PFSK-1 (cell line): Measurements from ENCODE around the gene CEL.

Experiments used
- POLR2AphosphoS5 ChIP-seq: IDR thresholded peaks from 2 replicates; pipeline ENCODE4 v1.6.1; 2012; ENCODE audit warnings: low read depth, mild to moderate bottlenecking, control low read depth, low read length, moderate library complexity
- SIN3A ChIP-seq: IDR thresholded peaks from 2 replicates; pipeline ENCODE4 v1.6.1; 2012; ENCODE audit warnings: mild to moderate bottlenecking, low read length, moderate library complexity, borderline replicate concordance; ENCODE audit not compliant: insufficient read depth
- TAF1 ChIP-seq: IDR thresholded peaks from 2 replicates; pipeline ENCODE4 v1.6.1; 2012; ENCODE audit warnings: low read length, control low read depth, borderline replicate concordance; ENCODE audit not compliant: insufficient read depth
- TF ChIP-seq, protein P1 (sequence below), 2 experiments: IDR thresholded peaks; 2 replicates each; pipeline versions ENCODE4 v1.6.1 to v1.8.0; 2011 to 2012; ENCODE audit warnings: low read depth in 2 of 2, low read length in 2 of 2, control low read depth in 1 of 2, inconsistent platforms in 1 of 2, mild to moderate bottlenecking in 1 of 2, moderate library complexity in 1 of 2; ENCODE audit not compliant: insufficient read depth in 1 of 2

DNA sequence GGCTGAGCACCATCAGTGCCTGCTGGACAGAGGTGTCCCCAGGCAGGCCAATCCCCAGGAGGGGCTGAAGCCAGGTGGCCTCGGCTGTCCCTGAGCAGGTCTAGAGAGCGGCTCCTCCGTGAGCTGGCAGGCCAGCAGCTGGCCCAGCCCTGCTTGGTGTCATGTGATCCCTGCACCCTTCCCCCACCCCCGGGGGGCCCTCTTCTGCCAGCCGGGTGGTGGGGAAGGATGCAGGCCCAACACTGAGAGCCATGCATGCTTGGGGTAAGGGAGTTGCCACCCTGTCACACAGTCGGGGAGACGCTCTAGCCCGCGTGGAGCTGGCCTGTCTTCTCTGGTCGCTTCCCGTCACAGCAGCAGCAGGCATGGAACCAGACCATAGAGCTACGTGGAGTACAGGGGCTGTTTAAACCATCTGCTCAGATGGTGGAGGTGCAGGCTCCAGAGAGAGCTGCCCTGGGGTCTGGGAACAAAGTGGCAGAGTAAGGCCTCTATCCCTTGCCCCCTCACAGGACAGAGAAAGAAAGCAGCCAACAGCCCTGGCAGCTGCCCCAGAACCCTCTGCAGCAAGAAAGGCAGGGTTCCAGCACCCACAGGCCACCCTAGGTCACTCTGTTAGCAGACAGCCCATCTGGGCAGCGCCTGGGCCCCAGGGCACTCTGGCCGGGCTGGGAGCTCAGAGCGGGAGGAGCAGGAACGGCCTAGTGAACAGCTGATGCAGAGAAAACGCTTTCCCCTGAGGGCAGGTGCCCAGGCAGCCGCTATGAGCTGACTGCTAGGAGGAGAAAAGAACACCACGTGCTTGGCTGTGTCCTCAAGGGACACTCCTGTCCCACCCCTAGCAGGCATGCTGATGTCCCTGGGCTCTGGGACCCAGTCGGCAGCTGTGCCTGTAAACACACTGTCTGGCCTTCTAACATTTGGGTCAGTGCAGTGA lies 52.4 kb downstream of the CEL start:
- TF ChIP-seq, protein P1, sequence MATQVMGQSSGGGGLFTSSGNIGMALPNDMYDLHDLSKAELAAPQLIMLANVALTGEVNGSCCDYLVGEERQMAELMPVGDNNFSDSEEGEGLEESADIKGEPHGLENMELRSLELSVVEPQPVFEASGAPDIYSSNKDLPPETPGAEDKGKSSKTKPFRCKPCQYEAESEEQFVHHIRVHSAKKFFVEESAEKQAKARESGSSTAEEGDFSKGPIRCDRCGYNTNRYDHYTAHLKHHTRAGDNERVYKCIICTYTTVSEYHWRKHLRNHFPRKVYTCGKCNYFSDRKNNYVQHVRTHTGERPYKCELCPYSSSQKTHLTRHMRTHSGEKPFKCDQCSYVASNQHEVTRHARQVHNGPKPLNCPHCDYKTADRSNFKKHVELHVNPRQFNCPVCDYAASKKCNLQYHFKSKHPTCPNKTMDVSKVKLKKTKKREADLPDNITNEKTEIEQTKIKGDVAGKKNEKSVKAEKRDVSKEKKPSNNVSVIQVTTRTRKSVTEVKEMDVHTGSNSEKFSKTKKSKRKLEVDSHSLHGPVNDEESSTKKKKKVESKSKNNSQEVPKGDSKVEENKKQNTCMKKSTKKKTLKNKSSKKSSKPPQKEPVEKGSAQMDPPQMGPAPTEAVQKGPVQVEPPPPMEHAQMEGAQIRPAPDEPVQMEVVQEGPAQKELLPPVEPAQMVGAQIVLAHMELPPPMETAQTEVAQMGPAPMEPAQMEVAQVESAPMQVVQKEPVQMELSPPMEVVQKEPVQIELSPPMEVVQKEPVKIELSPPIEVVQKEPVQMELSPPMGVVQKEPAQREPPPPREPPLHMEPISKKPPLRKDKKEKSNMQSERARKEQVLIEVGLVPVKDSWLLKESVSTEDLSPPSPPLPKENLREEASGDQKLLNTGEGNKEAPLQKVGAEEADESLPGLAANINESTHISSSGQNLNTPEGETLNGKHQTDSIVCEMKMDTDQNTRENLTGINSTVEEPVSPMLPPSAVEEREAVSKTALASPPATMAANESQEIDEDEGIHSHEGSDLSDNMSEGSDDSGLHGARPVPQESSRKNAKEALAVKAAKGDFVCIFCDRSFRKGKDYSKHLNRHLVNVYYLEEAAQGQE (IDR thresholded peaks at IDR 0.05; ENCODE audit: insufficient read depth in 1 of 2, low read depth in 2 of 2, low read length in 2 of 2): no peak
- no peak for TF ChIP-seq POLR2AphosphoS5
- no peak for TF ChIP-seq TAF1
- TF ChIP-seq SIN3A: no peak
